Cortex of kidney (tissue), 1 donor: ENCODE results near the gene UQCR11.
"Not testable (repeated sequence)": the region's sequence is repeated elsewhere in the genome, so short reads cannot be mapped to it uniquely, and the experiment has no call there.

Experiments
- DNase-seq: peaks from one replicate; lab custom pipeline; 2025; lab: John Stamatoyannopoulos, UW

UQCR11 gene

DNA sequence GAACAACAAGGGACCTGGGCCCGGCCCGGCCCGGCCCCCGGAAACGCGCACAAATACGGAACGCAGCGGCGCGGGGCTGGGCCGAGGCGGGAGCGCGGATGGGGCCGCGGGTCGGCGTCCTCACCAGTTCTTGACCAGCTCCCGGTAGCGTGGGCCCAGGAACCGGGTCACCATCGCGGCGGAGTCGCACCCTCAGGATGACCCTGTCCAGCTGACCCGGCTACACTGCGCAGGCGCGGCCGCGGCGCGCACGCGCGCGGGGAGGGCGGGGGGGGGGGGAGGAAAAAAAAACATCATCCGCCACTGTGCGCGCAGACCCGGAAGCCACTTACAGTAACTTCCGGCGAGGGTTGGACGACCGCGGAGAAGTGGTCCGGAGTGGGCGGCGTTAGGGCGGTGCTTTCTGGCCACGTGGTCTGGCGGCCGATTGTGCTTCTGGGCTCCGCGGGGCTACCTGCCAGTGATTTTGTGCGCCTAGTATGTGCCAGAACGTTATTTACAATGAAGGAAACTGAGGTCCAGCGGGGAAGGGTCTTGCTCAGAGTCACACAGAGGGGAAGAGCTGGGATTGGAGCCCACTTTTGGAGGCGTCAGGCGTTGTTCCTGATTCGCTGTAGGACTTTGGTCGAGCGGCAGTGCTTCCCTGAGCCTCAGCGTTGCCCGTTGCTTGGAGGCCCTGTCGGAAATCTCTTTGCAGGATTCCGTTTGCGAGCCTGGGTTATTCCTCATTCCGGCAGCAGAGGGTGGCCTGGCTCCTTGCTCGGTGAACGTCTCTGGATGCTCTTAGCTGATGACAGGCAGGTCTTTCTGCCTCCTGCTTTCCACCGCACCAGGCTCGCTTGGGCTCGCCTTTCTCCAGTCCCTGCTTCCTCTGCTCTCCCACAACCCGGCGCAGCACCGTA, at the start of gene UQCR11:
UQCR11 (minus strand) TSS at position 227 of the 902 bp plus-strand sequence; CDS start at position 174, 53 bp downstream.
- peak; percentile 67 for DNase-seq

DNA sequence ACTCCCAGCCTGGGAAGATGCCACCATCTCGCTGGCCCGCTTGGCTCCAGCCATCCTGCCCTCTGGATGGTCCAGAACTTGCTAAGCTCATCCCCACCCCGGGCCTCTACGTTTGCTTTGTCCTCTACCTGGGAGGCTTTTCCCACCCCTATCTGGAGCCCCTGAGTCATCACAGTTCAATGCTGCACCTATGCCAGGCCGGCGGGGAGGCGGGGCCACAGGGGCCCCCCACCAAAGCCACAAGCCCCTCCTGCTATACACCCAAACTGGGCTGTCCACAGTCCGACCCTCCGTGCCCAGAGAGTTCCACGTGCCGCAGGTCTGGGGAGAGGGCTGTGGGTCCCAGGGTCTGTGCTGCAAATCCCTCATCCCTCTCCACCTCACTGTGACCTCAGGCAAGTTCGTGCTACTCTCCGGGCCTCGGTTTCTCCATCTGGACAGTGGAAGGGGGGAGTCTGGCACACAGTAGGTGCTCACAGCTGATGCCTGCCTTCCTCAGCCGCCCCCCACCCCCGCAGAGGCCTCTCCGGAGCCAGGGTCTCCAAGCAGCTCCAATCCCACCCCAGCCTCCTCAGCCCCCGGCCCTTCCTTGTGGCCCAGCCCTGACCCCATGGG, 49.0 kb upstream of the UQCR11 start:
- no peak for DNase-seq

DNA sequence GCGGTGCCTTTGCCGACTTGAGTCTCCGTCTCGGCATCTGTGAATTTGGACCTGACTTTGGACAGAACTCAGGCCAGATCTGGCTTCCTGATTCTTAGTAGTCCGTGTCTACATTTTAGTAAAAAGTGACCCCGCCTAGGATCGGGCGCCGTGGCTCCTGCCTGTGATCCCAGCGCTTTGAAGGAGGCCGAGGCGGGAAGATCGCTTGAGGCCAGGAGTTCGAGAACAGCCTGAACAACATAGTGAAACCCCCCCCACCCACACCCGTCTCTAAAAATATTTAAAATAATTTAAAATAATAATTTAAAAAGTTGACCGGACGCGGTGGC, 48.0 kb upstream of the UQCR11 start:
- DNase-seq, result no peak

DNA sequence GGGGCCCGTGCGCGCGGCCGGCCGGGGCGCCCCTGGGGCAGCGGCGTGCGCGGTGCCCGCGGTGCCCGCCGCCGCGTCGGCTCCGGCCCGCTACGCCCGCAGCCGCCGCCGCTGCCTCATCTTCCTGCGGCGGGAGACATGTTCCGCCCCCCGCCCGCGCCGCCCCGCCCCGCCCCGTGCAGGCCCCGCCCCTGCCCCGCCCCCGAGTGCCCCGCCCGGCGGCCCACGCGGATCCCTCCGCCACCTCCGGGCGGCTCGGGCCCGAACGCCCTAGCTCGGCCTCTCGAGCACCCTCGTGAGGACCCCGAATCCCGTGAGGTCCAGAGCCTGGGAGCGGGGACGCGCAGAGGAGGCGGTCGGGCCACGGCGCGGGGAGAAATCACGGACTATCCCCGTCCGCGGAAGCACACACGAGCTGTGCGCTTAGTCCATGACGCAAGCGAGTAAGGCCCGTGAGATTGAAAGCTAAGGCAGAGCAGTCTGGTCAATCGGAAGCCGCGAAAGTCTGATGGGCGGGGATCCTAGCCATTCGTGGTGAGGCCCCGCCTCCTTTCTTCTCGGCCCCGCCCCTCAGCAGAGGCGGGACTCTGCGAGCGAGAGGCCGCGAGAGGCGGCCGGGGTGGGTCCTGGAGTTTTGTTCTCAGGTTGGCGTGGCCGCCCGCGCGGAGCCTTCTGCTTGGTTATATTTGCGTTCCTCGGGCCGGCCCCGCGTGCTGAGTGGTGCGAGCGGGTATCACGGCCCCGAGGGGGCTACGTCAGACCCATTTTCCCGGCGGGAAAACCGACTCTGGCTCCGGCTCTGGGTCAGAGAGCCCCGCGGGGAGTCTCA, 47.4 kb upstream of the UQCR11 start, which contains the start of gene TCF3:
TCF3 (minus strand) TSS at position 145 of the 829 bp plus-strand sequence. CDS start 2,367 bp downstream, outside the sequence.
- DNase-seq, result peak; percentile 89

DNA sequence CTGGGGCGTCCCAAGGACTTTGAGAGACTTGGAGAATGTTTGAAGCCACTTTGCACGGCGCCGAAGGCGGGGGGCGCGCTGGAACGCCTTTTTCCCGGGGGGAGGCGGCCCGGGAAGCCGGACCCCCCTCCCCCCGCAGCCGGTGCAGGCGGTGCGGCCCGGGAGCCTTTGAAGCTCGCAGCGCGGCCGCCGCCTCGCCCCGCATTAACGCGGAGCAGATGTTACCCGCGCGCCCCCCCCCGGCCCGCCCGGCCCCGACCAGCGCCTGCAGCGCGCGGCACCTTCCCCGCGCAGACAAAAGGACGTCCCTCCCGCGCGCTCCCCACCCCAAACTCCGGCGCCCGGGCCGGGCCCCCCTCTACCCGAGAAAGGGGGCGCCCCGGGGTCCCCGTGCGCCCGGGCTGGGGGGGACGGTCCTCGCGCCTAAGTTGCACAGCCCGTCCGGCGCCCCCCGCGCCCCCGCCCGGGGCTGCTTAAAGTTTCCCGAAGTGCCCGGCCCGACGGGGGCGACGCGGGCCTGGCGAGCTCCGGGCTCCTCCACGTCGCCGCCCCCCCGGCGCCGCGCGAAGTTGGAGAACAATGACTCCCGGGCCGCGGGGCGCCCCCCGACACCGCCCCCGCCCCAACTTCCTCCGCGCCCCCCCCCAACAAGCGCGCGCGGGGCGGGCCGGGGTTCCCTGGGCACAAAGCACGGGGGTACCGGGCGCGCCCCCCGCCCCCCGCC, 46.5 kb upstream of the UQCR11 start:
- no peak for DNase-seq

DNA sequence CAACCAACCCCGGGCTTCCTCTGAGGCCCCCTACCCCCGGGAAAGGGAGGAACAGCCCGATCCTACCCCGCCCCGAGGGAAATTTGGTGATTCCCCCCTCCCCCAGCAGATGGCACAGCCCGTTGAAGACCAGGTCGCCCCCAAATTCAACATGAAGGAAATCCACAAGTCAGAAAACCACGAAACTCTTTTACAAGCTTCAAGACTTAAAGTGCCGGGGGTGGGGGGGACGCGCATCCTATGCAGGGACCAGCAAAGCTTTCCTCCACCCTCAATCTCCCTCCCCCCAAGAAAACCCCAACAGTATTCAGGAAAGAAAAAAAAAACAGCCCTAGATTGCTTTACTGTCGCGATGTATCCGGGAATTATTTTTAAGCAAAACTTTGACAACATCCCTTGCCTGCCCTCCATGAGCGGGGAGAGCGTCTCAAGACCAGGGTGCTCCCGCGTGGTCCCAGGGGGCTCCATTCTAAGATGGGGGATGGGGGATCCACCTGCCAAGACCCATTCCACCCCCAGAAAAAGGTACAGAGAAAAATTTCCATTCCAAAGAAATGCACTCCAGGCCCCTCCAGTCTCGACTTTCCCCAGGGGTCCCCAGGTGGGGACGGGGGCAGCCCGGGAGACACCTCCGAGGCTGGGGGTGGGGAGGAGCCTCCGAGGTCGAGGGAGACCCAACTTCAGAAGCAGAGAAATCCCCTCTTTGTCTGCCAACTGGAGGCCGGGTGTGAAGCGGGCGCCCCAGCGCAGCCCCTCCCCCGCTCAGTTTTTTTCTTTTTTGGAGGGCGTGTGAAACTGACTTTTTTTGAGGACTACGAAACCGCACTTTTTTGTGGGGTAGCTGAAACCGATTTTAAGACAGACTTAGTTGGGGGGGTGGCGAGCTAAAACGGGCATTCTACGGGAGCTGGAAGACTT, 45.6 kb upstream of the UQCR11 start:
- DNase-seq, result no peak

DNA sequence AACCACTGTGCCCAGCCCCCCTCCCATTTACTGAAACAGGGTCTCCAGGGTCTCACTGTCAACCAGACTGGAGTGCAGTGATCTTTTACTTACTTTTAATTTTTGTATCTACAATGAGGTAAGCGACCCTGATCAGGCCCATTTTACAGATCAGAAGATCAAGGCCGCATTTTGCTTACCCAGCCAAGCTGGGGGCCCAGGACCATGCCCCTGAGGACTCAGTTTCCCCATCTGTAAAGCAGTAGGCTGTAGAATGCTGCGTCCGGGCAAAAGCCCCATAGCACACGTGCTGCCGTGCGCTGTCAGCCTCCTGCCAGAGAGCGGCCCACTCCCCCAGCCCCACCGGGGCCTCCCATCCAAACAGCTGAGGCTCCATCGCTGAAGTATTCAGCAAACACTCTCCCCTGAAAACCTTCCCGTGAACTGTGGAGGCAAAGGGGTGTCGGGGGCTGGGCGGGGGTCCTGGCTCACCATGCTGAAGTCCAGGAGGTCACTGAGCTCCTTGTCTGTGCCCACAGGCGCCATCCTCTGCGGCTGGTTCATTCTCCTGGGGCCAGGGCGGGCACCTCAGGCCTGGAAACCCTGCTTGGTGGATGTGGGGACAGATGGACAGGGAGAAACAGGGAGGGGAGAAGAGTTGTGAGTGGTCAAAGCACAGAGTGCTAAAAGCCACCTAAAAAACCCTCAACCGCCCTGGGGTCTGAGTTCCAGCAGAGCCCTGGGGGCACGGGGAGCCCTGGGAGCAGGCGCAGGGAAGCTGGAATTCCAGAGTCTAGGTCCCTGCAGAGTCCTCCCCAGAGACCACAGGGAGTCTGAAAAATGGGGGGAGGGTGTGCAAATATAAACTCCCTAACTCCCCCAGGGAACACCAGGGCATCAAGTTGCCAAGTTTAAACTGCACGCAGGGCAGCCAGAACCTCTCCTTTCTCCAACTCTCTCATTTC, 44.7 kb upstream of the UQCR11 start:
- no peak for DNase-seq

DNA sequence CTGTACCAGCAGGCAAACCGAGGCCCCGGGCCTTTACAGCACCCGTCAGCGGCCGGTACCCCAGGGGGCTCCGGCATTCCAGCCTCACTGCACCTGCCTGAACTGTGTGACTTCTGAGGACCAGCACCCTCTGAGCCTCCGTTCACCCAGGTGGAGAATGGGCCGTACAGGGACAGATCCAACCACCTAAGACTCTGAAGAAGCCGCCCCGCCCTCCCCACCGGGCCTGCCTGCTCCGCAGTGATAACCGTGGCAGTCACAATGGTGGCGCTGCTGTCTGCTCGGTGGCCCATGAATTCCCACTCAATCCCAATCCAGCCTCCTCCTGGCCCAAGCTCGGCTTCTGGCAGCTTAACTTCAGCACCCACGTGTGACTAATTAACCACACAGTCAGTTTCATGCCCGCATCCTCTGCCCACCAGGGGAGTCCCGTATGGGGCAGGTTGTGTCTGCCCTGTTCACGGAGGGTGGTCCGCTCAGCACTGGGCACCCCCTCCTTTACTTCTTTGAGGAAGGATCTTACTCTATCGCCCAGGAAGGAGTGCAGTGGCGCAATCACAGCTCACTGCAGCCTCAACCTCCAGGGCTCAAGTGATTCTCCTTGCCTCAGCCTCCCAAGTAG, 43.8 kb upstream of the UQCR11 start:
- DNase-seq, result no peak

DNA sequence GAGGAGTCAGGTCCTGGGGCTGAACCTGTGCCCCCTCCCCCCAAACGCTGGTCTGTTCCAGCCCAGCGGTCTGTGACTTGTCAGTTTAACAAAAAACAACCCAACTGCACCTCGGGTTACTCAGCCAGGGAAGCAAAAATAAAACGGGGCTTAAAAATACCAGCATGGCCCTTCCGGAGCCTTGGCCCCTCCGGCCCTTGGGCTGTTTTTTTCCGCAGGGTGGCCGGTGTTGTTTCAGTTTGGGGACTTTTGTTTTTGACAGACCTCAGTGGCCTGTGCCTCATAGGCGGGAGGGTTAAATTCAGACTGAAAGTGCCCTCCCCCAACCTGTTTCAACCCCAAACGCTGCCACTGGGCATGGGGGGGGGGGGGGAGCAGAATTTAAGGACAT, 43.2 kb upstream of the UQCR11 start:
- DNase-seq, result no peak

DNA sequence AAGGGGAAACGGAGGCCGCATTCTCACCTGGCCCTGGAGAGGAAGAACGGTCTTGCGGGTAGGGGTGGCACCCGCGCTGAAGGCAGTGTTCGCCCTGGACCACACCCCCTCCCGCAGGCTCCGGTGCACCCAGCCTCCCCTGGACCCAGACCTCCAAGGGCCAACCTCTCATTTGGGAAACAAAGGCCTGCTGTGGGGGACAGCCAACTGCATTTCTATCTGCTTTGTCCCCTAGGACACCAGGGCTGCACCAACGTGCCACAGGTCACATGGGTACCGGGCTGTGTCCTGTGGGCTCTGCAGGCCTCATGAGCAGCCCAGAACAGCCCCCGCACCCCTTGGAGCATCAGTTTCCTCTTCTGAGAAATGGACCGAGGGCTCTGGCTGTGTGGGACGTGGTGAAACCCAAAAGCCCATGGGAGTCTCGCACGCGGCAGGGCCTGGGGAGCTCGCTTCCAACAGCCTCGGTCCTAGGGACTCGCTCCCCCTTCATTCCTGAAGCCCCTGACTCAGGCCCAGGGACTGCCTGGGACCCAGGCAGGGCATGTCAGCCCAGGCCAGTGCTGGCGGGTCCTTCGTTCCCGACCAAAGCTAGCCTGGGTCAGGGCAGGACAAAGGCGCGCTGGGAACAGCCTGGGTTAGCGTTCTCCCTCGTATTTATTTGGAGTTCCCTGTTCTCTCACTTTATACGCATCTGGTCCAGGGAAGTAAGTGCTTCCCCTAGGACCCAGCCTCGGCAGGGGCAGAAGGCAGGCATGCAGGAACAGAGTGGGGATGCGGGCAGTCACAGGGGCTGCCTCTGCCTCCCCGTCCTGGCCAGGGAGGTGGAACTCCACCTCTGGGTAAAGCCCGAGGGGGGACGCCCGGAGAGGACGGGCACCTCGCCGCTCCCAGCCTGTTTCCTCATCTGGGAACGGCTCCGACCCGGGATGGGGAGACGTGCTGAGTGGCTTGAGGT, 42.5 kb upstream of the UQCR11 start:
- no peak for DNase-seq

DNA sequence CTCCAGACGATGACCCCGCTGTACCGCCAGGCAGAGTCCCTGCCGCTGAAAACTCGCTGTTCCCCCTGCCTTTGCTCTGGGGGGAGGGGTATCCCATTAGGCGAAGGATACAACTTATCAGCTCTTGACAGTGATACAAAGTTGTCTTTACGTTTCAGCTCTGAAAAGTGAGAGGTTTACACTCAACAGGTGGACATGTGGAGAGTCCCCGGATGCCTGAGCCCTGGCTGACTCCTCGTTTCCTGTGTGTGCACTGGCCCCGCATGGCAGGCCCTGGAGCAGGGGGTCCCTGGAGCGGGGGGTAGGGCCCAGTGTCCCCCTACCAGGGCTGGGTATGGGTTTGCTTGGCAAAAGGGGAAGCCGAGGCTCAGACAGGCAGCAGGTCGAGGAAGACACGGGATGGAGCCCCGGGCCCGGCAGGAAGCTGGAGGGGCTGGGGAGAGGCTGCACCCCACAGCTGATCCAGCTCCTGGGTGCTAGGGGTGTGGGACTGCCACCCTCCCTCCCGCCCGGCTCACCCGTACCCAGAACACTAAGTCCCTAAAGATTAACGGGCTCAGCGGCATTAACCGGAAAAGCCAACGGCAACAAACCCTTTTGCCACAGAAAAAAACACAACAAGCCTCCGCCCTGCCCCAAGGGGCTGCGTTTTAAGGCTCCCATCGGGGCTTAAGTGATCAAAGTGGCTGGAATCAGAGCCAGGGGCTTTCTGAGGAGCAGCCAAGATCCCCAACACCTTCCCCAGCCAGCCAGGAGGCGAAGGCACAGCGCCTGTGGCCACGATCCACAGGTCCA, 41.6 kb upstream of the UQCR11 start:
- DNase-seq, result no peak

DNA sequence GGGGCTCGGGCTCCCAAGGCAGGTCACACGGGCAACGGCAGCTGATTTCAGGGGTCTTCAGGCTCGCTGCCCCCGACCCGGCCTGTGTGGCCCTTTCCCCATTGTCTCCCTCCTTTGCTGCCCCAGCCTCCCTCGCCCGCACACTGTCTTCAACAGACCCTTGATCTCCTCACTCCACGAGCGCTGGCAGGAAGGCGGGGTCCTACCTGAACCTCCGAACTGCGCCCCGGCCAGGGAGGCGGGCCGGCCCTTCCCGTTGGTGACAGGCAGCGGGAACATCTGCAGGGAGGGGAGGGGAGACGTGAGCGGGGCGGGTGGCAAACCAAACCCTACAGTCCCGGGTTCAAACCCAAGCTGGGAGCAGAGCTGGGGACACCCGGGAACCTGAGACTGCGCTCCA, 40.9 kb upstream of the UQCR11 start:
- no peak for DNase-seq

DNA sequence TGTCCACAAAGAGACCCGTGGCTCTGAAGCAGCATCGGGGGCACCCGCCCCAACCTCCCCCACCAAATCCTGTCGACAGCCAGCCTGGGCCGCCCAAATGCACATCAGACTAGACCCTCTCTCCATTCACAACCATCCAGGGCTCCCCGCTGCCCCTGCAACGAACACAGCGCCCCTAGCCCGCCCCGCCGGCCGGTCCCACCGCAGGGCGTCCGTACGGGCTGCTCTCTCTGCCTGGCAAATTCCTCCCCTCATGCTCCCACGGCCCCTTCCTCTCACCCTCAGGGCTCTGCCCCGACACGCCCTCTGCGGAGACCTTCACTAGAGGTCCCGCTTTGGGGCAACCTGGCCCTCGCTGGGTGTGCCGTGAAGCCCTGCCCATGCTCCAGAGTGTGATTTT, 40.0 kb upstream of the UQCR11 start:
- no peak for DNase-seq

DNA sequence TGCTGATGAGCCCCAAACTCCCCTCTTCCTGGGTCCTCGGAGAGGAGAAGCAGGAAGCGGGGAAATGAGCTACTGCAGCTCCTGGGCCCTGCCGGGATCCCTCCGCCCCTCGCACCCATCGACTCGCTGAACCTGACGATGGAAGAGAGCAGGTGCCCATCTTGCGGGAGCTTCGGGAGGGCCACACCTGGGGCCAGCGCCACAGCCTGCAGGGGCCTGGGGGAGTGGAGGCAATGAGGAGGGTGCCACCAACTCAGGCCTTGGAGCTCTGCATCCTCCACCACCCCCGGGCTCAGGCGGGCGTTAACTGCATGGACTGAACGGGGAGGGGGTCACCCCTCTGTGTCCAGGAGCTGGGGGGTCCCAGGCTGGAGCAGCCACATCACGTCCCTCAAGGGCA, 38.8 kb upstream of the UQCR11 start:
- no peak for DNase-seq

DNA sequence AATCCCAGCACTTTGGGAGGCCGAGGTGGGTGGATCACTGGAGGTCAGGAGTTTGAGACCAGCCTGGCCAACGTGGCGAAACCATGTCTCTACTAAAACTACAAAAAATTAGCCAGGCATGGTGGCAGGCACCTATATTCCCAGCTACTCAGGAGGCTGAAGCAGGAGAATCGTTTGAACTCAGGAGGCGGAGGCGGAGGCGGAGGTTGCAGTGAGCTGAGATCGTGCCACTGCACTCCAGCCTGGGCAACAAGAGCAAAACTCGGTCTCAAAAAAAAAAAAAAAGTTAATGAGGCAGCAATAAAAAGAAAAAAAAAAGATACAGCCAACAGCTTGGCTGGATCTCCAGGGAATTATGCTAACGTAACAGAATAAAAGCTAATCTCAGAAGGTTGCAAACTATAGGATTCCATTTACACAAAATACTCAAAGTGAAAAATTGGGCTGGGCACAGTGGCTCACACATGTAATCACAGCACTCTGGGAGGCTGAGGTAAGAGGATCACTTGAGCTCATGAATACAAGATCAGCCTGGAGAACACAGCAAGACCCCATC, 35.7 kb upstream of the UQCR11 start:
- DNase-seq, result not testable (repeated sequence)

DNA sequence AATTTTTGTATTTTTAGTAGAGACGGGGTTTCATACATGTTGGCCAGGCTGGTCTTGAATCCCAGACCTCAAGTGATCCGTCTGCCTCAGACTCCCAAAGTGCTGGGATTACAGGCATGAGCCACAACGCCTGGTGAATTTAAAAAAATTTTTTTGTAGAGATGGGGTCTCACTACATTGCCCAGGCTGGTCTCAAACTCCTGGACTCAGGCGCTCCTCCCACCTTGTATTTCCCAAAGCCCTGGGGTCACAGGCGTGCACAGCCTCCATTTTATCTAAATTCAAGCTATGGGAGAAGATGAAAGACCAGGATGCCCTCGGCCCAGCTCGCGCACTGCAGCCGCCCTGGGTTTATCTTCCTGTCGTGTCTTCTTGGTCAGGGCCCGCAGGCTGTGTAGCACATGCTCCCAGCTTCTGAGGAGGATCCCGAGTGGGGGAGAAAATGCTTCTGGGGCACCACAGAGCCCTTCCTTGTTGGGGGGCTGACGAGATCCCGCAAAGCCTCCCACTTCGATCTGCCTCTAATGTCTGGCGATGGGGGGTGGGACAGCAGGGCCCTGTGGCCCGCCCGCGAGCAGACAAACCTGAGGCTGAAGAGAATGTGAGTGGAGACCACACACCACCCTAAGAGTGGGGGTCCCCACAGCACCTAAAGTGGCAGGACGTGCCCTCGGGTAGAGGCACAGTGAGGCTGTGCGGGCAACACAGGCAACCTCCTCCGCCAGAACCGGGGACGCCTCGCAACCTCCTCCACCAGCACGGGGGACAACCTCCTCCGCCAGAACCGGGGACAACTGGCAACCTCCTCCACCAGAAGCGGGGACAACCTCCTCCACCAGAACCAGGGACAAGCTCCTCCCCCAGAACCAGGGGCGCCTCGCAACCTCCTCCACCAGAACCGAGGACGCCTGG, 31.3 kb upstream of the UQCR11 start:
- no peak for DNase-seq
